ENCODE results near the gene SLC38A1.
"Not testable (repeated sequence)": the region's sequence is repeated elsewhere in the genome, so short reads cannot be mapped to it uniquely, and the experiment has no call there.

Gene SLC38A1

DNA sequence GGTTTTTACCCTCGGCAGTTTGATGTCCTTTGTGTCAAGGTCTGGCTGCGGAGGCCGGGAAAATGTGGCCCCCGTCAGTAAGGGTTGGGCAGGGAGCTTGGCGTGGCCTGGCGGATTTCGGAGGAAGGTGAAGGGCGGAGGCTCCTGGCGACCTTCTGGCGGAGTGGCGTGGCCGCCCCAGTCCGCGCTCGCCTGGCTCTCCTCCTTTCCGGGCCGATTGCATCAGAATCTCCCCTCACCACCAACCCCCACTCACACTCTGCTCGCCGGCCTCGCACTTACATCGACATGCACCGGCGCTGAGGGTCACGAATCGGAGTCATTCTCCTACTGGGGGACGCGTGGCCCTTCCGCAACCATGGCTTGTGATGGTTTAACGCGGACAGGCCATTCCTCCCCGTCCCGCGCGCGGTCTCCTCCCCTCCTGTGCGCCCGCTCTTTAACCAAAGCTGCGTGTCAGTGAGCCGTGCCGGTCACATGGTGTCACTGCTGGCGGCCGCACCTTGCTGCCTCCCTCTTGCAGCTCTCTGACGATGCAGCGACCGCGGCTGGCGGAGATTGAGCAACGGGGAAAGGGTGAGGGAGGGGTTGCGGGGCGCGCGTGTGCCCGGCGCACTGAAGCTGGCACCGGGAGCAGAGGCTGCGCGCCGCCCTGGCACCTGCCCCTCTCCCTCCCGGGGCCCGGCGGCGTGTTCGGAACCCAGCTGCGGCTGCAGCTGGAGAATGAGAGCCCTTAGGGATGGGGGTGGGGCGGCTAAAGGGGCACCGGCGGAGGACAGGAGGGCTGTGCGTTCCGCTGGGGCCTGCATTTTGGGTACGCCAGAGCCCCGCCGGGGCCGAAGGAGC, at the start of gene SLC38A1:
Gene SLC38A1, minus strand, starts transcription at position 461 of the 846 bp plus-strand sequence. CDS start 29,243 bp downstream, outside the sequence.
- DNase-seq (ENCODE audit: low read depth, low spot score): no peak

GRCh38 chr12:46318037-46318436, 49.2 kb upstream of the SLC38A1 start:
- DNase-seq (ENCODE audit: low read depth, low spot score): no peak

DNA sequence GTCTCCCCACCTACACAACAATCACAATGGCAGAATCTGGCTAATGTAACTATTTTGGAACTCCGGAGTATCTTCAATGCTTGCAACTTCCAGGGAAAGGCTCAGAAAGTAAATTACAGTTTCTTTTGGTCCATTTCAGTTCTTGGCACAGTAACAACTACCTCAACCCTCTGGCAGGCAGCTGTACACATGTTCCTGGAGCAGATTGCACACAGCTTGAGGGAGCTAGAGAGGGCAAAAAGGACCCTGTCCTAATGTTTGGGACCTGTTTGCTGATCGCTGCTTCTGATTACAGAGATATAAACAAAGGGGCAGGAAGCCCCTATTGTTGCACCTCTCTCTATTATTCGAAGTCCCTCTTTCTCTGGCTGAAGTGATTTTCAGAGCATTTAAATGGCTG, 35.2 kb upstream of the SLC38A1 start:
- no peak for DNase-seq (ENCODE audit: low read depth, low spot score)

- DNase-seq (ENCODE audit: low read depth, low spot score): no peak
Measured at GRCh38 chr12:46303039-46303666, 34.3 kb upstream of the SLC38A1 start.

DNA sequence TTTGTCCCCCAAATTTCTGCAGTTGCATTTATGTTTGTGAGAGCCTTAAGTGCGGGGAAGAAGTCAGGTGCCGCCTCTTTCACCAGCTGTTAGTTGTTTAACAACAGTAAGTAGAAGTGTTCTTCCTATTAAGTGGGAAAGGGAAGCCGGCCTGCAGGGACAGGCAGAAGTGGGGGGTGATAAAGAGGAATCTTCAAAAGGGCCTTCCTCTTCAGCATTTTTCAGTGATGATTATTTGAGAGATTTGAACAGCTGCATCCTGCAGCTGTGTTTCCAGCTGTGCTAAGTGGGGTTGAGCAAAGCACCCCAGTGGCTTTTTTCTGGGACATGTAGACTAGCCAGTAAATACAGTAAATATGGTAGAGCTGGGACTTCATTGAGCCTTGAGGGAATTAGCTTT, 32.1 kb upstream of the SLC38A1 start:
- DNase-seq (ENCODE audit: low read depth, low spot score): no peak

DNA sequence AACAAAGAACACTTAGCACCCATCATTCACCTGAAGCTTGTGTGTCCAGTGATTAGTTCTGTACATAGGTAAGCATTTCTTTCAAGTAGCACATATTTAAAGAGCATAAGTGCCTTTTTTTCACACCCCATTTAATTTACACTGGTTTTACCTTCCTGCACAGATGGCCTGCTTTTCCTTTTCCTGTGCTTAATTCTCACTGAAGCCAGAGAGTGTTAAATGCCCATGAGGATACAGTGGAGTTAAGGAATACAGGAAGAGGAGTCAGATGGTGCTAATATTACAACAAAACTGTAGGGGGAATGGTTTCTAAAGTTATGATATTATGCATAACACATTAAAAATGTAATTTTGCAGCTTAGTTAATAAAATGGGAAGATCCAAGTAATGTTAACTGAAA, 31.0 kb upstream of the SLC38A1 start:
- DNase-seq (ENCODE audit: low read depth, low spot score): no peak

DNA sequence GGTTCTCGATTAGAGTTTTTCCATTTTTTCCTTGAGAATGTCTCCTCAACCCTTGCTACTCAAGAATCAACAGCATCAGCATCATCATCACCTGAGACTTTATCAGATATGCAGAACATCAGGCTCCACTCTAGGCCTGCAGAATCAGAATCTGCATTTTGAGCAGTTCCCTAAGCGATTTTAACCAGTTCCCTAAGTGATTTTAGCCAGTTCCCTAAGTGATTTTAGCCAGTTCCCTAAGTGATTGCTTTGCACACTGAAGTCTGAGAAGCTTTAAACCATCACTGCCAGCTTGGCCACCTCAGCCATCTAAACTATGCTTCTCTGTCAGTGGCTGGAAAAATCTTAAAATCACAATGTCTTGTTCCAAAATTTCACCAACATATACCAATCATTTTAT, 29.4 kb upstream of the SLC38A1 start:
- DNase-seq (ENCODE audit: low read depth, low spot score): no peak

DNA sequence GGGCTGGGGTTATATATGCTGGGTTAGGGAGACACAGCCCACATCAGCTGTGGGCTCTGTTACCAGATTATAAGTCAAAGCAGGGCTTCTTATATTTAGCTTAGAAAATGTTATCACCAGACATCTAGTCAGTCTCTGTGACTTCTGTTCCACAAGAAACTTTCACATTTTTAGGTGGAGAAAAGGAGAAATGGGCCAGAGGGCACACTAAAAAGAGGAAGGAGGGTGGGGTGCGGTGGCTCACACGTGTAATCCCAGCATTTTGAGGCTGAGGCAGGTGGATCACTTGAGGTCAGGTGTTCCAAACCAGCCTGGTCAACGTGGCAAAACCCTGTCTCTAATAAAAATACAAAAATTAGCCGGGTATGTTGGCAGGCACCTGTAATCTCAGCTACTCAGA, 28.0 kb upstream of the SLC38A1 start:
- no peak for DNase-seq (ENCODE audit: low read depth, low spot score)

DNA sequence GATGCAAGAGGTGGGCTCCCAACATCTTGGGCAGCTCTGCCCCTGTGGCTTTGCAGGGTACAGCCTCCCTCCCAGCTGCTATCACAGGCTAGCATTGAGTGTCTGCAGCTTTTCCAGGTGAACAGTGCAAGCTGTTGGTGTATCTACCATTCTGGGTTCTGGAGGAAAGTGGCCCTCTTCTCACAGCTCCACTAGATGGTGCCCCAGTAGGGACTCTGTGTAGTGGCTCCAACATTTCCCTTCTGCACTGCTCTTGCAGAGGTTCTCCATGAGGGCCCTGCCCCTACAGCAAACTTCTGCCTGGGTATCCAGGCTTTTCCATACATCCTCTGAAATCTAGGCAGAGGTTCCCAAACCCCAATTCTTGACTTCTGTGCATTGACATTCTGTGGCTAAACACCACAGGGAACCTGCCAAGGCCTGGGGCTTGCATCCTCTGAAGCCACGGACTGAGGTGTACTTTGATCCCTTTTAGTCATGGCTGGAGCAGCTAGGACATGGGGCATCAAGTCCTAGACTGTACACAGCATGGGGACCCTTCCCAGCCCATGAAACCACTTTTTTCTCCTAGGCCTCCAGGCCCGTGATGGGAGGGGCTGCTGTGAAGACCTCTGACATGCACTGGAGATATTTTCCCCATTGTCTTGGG, 24.0 kb upstream of the SLC38A1 start:
- DNase-seq (ENCODE audit: low read depth, low spot score): no peak

DNA sequence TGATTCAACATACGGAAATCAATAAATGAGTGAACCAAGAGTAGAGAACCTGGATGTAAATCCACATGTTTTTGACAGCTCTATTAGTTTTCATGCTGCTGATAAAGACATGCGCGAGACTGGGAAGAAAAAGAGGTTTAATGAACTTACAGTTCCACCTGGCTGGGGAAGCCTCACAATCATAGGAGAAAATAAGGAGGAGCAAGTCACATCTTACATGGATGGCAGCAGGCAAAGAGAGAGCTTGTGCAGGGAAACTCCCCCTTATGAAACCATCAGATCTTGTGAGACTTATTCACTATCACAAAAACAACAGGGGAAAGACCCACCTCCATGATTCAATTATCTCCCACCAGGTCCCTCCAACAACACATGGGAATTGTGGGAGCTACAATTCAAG, 23.1 kb upstream of the SLC38A1 start:
- not testable (repeated sequence) for DNase-seq (ENCODE audit: low read depth, low spot score)

GRCh38 chr12:46285177-46285576, 16.3 kb upstream of the SLC38A1 start:
- DNase-seq (ENCODE audit: low read depth, low spot score): not testable (repeated sequence)

GRCh38 chr12:46282829-46283228, 14.0 kb upstream of the SLC38A1 start:
- no peak for DNase-seq (ENCODE audit: low read depth, low spot score)

- DNase-seq (ENCODE audit: low read depth, low spot score): no peak
Measured at GRCh38 chr12:46276756-46277155, 7.9 kb upstream of the SLC38A1 start.

DNA sequence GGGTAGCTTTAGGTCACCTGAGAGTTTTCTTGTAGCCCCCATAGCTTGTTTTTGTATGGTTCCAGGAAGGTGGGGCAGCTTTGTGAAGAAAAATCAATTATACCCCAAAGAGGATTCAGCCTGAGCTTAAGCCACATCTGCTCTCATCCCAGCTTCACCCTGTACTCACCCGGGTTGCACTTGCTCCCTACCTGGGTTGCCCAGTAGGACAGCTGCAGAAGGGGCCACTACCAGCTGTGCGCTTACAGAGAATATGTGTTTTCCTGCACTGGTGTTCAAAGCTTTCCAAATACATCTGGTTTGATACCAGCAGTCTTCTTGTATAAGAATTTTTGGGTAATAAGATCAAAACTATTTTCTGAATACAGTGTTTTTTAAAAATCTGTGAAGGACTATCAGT, 3.0 kb upstream of the SLC38A1 start:
- DNase-seq (ENCODE audit: low read depth, low spot score): no peak

DNA sequence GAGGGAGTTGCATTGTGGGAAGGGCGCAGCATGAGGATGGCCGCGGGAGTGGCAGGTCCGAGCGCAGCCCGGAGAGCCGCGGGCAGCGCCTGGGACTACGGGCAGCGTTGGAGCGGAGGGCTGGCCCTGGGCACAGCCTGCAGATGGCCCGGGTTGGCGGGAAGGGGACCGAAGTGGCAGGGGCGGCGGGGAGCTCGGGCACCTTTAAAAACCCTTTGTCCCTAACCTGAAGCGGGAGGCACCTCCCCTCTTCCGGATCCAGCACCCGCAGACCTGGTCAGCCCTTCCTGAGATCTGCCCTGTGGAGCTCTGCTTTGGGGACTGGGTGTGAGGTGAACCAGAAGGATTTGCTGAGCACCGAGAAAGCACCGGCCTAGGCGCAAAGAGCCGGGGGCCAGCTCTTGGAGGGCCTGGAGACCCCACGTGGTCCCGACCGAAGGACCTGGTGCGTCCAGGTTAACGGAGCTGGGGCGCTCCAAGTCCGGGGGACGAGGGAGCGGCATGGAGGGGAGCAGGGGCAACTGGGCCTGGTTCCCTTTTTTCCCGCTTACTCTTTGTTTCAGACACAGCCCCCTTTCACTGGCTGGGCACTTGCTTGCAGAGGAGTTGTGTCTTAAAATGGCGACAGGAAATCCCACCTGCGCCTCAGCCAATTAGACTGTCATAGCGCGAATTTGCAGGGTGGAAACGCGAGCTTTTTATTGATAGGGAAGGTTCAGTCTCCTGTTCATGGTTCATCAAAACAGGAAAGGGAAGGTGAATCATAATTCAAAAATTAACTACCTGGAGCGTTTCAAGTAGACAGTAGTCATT, 792 bp upstream of the SLC38A1 start:
- DNase-seq (ENCODE audit: low read depth, low spot score): no peak

DNA sequence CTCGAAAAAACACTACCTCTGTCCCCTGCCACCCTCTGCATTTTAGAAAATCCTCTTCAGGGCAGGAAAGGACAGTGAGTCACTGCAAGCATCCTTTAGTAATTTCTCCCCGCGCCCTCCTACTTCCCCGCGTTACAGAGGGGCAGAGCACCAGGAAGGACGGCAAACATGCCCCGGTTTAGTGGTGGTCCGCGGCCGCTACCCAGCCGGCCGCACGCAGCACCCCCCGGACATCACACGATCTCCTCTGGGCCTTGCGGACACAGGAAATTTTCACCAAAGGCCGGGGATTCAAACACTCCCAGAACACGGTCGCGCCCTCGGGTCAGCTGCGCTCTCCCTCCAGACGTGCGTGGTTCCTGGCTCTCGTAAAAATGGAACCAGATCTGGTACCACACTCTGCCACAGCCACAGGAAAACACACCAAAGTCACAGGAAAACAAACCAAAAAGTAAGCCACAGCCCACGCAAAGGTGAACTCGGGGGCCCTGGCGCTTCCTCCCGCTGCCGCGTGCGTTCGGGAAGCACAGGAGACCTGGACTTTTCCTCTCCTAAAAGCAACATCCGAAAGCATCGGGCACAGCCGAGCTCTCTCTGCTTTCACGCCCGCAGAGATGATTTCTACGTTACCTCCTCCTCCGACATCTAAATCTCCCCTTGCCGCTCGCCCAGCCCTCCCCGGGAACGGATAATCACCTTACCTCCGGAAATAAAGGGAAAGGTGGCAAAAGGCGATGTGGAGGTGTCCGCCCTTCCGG, 839 bp downstream of the SLC38A1 start:
- no peak for DNase-seq (ENCODE audit: low read depth, low spot score)

DNA sequence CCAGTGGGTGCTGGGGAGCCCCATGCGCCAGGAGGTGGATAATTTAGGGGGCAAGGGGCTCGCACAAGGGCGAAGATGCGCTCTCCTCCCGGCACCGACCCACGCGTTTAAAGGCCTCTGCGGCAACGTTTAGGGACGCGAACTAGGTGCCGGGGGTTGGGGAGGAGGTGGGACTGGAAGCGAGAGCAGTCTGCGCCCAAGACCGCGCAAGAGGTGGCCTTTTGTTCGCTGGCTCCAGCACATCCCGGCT, 1.3 kb downstream of the SLC38A1 start:
- no peak for DNase-seq (ENCODE audit: low read depth, low spot score)

DNA sequence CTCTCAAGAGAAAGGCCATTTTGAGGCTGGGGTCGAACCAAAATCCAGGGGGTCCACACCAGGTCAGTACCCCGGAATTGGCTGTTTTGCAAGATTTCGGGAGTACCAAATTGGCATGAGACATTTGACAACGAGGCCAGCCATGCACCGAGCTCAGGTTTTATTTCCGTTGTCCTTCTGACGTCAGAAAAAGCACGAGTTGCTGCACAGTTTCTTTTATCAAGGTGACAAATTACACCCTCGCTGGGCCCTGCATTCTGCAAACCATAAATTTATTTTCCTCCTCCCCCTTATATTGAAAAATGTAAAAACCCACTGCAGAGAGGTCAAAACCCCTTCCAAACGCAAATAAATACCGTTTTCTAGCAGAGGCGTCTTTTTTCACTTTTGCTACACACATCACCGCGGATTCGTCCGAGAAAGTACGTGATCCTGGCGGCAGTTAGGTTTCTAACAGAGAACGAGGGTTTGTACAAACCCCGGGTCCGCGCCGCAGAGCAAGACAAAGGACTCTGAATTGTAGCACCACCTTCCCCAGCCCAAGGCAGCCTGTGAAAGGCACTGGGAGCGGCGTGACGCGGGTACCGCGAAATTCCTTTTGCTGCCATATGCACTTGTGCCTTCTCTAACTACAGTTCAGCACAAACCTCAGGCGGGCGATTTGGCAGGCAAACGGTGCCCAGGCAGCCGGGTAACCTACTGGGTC, 1.8 kb downstream of the SLC38A1 start:
- no peak for DNase-seq (ENCODE audit: low read depth, low spot score)

DNA sequence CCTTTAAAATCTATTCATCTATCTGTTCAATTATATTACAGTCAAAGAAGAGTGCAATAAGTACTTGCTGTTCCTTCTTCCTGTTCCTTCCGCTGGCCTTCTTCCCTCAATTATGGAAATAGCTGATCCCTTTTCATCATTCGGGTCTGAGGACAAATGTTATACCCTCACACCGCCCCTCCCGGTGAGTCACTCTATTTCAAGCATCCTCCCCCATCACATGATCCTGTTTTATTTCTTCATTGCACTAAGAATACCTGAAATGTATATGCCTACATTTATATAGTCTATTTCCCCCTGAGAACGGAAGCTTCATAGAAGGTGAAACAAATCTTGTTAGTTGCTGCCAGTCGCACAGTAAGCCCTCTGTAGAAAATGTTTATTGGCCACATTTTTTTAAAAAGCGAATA, 2.5 kb downstream of the SLC38A1 start:
- DNase-seq (ENCODE audit: low read depth, low spot score): no peak

GRCh38 chr12:46265734-46266133, 3.1 kb downstream of the SLC38A1 start:
- DNase-seq (ENCODE audit: low read depth, low spot score): no peak

DNA sequence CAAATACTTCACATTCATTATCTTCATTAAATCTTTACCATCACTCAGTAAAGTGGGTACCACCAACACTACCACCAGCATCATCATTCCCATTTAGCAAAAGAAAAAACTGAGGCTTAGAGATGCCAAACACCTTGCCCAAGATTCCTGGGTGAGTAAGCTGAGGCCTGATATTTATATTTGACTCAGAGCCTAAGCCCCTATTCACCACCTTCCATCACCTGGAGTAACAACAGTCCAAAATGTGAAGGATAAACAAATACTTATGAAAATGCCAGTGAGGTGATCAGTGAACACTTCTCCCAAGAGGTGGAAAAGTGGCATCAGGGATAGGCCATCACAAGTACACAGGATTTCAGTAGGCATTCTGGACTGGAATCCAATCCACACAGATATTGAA, 3.7 kb downstream of the SLC38A1 start:
- DNase-seq (ENCODE audit: low read depth, low spot score): no peak

All from iPS DF 19.7 (cell line).